GOT3 (cell line): Measurements from ENCODE around the gene AURKAIP1.
A peak's percentile ranks its signal among the peaks of the same experiment; 100 is the strongest.

Experiments used
- DNase-seq: peaks from one replicate; lab custom pipeline; 2025; ENCODE audit warnings: mixed read lengths; lab: John Stamatoyannopoulos, UW

AURKAIP1 gene

DNA sequence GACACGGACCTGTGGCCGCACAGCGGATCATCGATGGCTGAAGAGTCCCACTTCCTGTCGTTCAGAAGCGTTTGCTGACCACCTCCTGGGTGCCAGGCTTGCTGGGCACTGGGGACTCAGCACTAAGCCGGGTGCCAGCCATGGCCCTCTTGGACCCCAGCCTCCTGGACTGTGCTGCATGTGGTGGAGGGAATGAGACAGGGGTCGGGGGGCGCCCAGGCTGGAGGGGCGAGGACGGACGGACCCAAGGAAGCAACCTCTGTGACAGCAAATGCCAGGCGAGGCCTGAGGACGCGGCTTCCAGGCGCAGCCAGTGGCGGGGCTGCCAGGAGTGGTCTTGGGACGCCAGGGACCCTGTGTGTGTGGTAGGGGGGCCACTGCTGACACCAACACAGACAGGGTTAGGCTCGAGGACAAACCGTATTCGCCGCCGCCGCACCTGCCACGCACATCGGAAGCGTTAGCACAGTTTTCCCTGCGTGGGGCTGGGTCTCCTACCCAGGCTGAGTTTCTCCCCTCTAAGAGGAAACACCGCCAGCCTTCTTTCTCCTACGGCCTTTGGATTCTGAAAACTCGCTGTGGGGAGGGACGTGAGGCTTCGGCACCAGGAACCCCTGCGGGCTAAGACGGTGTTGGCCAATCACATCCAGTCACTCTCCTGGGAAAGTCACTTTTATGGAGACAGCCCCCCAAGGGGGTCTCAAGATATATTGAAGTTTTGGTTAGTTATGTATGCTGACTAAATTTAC, 13.6 kb downstream of the AURKAIP1 start:
- no peak for DNase-seq

DNA sequence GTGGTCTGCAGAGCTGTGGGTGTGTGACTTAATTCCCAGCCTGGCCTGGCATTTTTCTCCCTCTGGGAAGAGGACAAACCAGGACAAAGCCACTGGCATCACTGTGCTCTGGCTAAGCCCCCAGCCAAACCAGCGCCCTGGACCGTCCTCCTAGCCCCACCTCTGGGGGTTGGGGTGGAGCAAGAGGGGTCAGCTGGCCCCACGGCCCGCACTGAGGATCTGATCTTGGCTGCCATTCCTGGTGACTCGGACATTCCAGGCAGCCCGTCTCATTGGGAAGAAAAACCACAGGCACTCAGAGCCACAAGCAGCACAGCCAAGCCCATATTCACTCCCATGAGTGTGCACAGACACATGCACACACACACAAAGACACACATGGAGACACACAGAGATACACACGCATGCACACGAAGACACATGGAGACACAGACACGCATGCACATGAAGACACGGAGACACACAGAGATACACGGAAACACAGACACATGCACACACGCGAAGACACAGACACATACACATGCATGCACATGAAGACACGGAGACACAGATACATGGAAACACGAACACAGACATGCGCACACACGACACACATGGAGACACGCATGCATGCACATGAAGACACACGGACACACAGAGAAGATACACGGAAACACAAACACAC, 14.4 kb downstream of the AURKAIP1 start:
- peak; percentile 70 for DNase-seq

DNA sequence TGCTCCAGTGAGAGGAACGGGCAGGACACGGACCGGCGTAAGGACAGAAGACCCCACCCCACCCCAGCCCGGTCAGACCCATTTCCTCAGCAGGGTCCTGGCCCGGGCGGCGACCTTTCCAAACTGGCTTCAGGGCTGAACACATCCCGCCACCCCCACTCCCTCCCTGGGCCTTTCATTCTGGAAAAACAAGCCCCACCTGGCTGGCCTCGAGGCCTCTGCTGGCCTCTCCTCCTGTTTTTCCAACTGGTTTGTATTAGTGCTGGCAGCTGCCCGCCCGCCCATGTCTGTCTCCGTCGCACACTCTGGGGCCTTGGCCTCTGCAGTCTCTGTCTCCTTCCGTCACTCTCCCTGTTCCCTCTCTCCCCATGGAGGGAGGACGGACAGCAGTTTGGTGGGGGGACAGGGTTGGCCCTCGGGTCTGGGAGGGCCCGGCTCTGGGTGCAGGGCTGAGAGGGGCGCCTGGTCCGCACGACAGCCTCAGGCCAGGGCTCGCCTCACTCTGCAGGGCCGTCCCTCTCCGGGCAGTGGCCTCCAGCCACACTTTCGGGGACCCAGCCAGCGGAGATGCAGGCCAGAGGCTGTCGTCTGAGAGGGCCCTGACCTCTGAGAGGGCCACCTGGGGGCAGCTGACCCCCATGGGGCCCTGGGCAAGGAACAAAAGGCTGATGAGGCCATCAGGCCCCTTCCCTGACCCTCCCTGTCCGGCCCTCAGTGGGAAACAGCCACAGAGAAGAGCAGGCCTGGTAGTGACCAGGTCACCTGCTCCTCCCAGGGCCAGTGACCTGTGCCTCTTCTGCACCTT, 15.1 kb downstream of the AURKAIP1 start:
- no peak for DNase-seq

DNA sequence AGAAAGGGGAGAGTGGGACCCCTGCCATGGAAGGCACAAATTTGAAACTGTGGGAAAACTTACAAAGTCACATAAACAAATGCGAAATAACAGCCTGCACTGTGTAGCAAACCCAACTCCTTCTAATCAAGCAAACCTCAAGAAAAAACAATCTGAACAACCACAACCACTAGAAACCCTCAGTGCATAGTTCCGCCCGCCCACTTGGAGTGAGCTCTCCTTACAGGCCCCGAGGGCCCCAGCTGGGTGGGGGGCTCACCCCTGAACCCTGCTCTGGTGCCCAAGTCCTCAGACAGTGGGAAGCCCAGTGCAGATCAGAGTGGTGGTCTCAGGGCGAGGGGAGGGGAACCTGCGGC, 15.7 kb downstream of the AURKAIP1 start:
- DNase-seq: no peak

DNA sequence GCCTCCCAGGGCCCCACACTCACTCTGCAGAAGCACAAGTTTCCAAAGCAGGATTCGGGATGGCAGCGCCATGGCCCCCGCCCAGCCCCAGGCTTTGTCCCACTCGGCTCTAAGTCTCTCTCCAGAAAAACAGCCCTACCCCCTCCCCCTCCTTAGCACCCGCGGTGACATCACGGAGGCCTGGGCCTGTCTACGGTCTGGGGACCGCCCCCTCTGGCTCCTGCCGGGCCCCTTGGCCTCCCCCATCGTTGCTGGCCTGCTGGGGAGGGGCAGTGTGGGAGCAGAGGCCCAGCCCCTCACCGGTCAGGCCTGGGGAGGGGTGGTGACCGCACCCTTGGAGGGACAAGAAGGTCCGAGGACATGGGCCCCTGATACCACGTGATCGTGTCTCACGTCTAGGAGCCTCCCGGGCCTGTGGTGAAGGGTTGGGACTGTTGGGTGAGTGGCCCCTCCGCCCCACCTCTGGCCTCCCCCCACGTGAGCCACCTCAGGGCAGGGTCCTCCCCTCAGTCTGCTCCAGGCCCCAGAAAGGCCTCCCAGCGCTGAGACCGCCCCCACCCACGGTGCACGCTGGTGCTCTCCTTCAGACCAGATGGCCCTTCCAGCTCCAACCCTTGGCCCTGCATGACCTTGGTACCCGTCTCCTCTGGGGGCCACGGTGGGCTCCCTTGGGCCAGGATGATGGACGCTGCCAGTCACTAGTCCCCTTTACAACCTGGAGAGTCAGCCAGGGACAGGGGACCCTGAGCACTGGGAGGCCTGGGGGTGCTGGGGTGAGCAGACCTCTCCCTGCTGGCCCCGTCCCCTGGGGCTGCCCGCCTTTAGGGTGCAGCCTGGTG, 16.4 kb downstream of the AURKAIP1 start, which contains the start of gene MXRA8:
Gene MXRA8, minus strand, starts transcription at position 123 of the 839 bp plus-strand sequence. Its CDS starts 51 bp downstream, at position 72.
- peak; percentile 76 for DNase-seq

DNA sequence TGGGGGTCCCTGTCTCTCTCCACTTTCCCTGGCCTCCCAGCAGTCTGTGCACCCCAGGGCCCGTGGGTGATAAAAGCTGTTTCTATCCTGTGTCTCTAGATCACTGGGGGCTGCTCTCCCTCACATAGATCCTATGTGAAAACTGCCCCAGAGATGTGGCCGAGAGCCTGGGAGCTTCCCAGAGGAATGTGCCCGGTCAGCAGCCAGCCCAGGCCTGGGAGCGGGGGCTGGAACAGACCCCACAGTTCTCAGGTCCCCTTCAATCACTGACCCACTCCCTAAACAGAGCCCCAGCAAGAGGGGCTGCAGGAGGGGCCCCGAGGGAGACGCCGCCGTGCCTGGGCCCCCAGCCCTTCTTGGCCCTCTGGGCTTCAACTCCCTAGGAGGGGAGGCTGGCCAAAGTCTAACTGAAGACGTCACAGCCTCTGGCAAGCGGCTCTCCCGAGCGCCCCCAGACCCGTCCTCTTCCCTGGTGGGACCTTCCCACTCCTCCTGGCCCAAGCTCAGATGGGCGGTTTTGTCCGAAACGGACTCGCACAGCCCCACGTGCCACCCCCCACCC, 17.1 kb downstream of the AURKAIP1 start:
- DNase-seq: no peak

DNA sequence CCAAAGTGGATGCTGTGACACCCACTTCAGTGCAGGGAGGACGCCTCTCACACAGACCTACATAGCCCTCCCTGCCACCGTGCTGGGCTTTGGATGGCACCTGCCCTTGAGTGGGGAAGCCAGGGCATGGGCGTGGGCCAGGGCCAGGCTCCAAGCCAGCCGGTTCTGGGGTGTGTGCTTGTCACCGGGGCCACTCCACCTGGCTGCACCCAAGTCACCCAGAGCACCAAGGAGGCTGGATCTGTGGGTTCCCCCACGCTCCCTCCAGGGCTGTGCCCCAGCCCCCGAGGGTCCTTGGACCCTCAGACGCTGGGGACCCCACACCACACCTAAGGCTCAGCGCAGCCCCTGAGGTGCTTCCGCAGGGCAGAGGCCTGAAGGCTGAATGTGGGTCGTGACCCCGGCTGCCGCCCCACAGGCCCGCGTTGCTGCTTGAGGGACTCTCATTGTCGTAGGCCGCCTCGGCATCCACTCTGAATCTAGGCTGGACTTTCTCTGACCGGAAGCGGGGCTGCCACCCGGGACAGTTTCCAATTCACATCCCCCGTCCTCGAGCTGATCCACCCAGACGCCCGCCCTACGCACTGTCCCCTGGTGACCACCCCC, 18.1 kb downstream of the AURKAIP1 start:
- no peak for DNase-seq

DNA sequence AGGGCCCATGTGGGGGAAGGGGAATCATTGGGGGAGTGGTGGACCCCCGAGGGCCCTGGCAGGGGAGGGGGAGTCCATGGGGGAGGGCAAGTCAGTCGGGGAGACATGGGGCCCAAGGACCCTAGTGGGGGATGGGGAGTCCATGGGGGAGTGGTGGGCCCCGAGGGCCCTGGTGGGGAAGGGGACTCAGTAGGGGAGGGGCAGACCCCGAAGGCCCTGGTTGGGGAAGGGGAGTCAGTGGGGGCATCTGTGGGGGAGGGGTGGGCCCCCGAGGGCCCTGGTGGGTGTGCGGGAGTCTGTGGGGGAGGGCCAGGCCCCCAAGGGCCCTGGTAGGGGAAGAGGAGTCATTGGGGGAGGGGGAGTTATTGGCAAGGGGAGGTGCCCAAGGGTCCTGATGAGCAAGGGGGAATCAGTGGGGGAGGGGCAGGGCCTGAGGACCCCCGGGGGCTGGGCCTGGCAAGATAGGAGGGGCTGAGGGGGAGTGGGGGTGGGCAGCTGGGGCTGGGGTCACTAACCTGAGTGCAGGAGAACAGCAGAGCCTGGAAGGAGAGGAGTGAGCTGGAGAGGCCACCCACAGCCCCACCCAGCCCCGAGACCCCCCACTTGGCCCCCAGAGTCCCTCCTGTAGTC, 18.7 kb downstream of the AURKAIP1 start:
- DNase-seq: no peak

DNA sequence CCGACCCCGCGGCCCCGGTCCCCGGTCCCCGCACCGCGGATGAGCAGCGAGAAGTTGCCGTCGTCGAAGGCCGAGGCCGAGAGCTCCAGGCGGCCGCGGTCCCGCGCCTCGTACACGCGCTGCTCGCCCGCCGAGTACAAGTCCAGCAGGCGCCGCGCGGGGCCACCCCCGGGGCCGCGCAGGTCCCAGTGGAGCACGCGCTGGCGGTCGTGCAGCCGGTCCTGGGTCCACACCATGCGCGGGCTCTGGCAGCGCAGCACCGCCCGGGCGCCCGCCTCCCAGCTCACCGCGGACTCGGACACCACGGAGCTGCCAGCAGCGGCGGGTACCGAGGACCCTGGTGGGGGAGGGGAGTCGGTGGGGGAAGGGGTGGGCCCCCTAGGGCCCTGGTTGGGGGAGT, 19.6 kb downstream of the AURKAIP1 start:
- DNase-seq: no peak

DNA sequence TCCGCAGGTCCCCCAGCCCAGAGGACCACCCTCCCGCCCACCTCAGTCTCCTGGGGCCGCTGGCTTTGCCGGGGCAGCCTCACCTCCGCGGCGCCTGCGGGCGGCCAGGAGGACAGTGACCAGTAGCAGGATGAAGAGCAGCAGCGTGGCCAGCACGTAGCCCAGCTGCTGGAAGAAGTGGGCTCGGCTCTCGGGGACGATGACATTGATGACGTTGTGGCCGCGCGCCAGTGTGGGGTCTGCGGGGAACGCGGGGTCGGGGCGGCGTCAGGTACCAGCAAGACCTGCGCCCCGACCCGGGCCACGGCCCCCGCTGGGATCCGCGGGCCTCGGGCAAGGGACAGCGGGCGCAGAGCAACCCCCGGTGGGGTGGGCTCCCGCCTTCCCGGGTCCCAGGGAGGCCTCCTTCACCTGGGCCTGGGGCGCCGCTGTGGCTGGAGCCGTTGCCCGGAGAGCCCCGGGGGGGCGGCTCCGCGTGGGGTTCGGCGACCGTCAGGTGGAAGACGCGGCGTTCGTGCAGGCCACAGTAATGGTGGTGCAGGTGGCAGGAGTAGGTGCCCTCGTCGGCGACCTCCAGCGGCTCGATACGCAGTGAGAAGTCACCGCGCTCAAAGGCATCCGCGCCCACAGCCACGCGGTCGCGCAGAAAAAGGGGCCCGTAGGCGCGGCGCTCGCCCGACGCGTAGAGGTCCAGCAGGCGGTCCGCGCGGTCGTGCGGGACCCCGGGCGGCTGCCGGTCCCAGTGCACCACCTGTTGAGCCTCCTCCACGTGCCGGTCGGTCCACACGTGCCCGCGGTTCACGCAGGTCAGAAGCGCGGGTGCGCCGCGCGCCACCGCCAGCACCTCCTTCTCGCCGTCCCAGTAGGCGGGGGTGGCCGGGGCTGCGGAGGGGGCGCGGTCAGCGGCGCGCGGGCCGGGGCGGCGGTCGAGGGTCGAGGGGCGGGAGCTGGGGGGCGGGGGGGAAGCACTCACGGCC, 20.4 kb downstream of the AURKAIP1 start:
- DNase-seq: no peak

DNA sequence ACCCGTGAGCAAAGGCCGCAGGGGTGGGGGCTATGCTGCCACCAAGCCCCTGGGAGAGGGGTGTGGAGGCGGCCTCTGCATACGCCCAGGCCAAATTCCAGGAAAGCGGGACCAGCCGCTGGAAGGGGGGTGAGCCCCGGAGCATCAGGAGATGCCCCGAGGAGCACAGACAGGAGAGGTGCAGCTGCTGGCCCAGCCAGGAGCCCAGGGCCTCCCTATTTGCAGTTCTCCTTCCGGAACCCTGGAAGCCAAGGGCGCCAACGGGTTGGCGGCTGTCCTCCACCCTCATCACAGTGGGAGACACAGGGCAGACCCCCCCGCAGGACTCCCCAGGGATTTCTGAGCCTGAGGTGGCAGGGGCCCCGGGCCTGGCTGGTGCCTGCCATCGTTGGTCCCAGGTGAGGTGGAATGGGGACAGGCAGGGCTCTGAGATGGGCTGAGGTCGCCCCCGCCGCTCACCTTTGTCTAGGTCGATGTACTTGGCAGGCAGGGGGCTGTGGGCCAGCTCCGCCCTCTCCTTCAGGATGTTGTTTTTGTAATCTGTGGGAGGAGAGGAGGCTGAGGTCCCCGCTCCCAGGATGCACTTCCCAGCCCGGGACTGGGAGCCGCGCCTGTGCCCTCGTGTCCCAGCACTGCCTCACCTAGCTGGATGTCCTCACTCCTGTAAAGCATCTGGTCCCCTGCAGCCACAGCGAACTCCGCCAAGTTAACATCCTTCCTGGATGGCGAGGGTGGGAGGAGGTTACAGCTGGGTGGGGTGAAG, 21.4 kb downstream of the AURKAIP1 start:
- DNase-seq: no peak

DNA sequence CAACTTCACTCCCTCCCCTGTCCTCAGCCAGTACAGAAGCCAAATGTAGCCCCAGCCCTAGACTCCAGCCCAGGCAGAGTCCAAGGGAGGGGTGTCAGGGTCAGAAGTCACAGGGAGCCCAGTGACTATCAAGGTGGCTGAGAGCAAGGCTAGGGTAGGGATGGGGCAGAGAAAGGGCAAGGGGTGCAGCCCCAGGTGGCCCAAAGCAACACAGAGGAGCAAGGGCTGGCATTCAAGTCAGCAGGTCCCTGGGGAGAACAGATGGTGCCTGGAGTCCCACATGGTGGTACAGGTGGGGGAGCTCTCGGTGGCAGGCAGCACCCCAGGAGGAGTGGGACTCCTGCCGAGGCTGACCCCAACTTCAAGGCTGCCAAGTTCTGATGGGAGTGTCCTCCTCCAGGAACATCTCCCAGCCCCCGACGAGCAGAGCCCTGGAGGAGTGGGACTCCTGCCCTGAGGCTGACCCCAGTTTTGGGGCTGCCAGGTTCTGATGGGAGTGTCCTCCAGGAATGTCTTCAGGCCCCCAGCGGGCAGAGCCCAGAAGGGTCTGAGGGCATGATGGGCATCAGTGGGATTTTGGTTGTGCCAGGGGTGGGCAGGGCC, 22.1 kb downstream of the AURKAIP1 start:
- DNase-seq: no peak

DNA sequence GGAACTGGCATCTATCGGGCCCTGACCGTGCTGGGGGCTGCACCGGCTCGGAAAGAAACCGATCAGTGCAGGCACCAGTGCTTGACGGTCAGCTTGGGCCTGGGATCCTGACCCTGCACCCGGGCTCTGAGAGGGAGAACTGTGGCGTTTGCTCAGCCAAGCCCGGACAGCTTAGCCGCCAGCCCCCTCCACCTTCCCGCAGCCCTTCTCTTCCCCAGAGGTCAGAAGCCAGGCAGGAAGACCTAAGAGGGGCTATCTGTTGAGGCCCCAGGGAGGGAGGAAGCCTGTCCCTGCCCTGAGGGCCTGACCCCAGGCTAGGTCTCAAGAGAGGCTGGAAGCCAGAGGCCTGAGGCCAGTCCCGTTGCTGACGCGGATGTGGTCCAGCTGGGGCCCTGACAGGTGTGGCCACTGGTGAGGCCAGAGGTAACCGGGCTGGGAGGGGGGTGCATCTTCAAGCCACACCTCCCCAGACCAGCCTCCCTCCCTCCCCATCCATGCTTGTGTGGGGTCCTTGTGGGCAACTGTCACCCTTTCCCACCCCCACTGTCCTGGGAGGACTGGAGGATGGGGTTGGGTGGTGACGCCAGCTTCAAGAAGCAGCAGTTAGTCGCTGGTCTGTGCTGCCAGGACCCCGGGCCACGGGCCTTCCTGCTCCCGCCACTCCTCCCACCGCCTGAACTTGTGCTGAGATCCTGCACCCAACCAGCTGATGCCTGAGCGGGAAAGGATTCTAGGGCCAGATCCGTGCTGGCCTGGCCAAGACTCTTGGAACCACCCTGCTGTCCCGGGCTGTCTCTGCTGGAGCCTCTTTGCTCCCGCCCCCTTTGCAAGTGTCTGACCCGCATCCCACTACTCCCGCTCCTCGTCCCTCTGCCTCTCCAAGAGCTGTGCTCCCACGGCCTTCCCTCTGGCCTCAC, 23.2 kb downstream of the AURKAIP1 start:
- no peak for DNase-seq

DNA sequence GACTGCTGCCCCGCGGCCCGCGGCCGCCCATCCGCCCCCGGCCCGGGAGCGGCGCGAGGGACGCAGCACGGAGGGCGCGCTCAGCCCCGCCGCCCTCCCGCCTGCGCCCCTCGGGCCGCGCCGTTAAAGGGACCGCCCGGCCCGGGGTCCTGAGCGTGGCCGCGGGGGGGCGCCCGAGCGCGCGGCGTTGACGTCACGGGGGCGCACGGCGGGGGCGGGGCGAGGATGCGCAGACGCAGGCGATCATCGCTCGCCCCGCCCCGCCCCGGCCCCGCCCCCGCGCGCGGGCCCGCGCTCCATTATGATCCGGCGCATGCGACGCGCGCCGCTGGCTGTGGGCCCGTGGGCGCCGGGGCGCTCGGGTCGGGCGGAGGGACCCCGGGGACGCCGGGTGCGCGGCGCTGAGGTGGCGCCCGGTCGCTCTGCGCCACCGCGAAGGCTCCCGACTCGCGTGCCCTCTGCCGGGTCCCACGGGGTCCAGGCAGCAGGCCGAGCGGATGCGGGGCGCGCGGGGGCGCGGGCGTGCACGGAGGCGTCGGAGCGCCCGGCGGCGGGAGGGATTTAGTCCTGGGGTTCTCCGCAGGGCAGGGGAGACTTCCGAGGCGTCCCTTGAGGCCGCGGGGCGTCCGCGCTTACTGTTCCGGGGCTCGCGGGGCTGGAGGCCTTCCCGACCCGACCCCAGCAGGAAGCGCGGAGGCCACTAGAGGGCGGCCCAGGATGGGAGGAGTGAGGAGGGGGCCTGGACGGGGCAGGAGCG, 25.6 kb downstream of the AURKAIP1 start, which contains the start of gene DVL1:
Gene DVL1, minus strand, starts transcription at position 163 of the 757 bp plus-strand sequence. CDS start 353 bp downstream, outside the sequence.
- DNase-seq: no peak

DNA sequence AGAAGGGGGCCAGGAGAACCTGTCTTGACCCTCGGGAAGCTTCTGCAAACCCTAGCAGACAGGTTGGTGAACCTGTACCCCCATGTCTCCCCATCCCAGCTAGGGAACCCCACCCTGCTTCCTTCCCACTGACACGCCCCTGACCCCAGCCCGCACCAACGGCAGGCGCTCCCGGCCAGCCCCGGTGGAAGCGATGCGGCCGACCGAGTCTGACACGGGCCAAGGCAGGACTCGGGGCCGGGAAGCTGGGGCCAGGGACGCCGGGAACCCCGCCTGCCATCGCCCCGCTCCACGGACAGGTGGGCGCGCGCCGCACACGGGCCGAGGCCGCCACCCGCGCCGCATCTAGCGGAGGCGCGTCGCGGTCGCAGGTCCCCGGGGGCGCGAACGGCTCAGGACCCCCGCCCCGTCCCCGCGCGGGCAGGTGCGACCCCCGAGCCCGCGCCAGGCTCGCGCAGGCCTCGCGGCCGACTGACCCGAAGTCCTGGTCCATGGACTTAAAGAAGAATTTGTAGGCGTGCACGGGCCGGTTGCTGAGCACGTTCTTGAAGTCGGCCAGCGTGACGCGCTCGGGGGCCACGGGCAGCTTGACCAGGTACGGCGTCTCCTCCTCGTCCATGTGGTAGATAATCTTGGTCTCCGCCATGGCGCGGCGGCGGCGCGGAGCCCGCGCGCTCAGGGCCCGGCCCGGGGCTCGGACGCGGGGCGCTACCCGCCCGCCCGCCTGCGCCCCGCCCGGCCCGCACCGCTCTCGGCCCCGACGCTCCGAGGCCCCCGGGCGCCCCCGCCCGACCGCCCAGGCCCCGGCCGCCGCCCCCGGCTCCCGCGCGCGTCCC, 26.4 kb downstream of the AURKAIP1 start:
- DNase-seq: no peak
